MCF 10A (cell line): Measurements from ENCODE around the gene SPRYD4. TPM values are rescaled to one million over a fixed set of nuclear protein-coding genes. Genes with fewer than 3 reads are reported as not detected.
A peak's percentile ranks its signal among the peaks of the same experiment; 100 is the strongest.
"Not testable (repeated sequence)": the region's sequence is repeated elsewhere in the genome, so short reads cannot be mapped to it uniquely, and the experiment has no call there.

Experiments
- BruUV-seq: library from RNA; stranded (reverse); fragments of 400-500 nt; replicated peaks from 2 replicates; lab custom pipeline; 2021; lab: Mats Ljungman, UMichigan
- CTCF ChIA-PET: fragments of 300-600 bp; sonication (Branson Sonifier 250); formaldehyde crosslinking; extraction: SDS; loops from one replicate; lab custom pipeline; 2021; ENCODE audit warnings: antibody characterized with exemption, inconsistent platforms; lab: Yijun Ruan, JAX
- POLR2A ChIA-PET: fragments of 300-600, 350-650 bp; sonication (Branson Sonifier 250); formaldehyde crosslinking; extraction: SDS; loops from one replicate; lab custom pipeline; 2020; ENCODE audit warnings: antibody characterized with exemption, inconsistent platforms; lab: Yijun Ruan, JAX
- DNase-seq: peaks from one replicate; pipeline ENCODE4 v3.0.0-alpha.2; 2018; ENCODE audit not compliant: unreplicated experiment
- H3K27ac Mint-ChIP-seq: one replicate; pipeline ENCODE4 v1.8.0; 2022; ENCODE audit warnings: mild to moderate bottlenecking, low read depth, mixed read lengths; ENCODE audit not compliant: unreplicated experiment
- H3K27me3 Mint-ChIP-seq: one replicate; pipeline ENCODE4 v1.8.0; 2022; ENCODE audit warnings: mixed read lengths; ENCODE audit not compliant: insufficient read depth, unreplicated experiment
- H3K36me3 Mint-ChIP-seq: one replicate; pipeline ENCODE4 v1.8.0; 2022; ENCODE audit warnings: mild to moderate bottlenecking, moderate library complexity, mixed read lengths; ENCODE audit not compliant: insufficient read depth, unreplicated experiment
- H3K4me1 Mint-ChIP-seq: one replicate; pipeline ENCODE4 v1.8.0; 2022; ENCODE audit warnings: mixed read lengths; ENCODE audit not compliant: insufficient read depth, unreplicated experiment
- H3K4me3 Mint-ChIP-seq: one replicate; pipeline ENCODE4 v1.8.0; 2022; ENCODE audit warnings: mild to moderate bottlenecking, moderate library complexity, mixed read lengths; ENCODE audit not compliant: unreplicated experiment
- H3K9me3 Mint-ChIP-seq: one replicate; pipeline ENCODE4 v1.8.0; 2022; ENCODE audit warnings: mixed read lengths; ENCODE audit not compliant: unreplicated experiment
- CTCF ChIP-seq: fragments of 200-600 bp; IDR thresholded peaks from one replicate; pipeline ENCODE4 v1.8.0; 2022; ENCODE audit warnings: antibody characterized with exemption, mild to moderate bottlenecking; ENCODE audit not compliant: unreplicated experiment
- intact Hi-C: fragments of 100-400 bp; cut with micrococcal nuclease; formaldehyde crosslinking; loops from 2 replicates; pipeline ENCODE4 v1.14.1; 2022
- total RNA-seq: library from RNA; stranded (reverse); gene quantifications from 2 replicates; pipeline ENCODE4 v1.2.3, GENCODE V29; 2022

SPRYD4 gene
- total RNA-seq, 1 experiment from 2014 or later, result 3.9 TPM

- H3K36me3 Mint-ChIP-seq, result no peaks in the 10 kb centered on the region
- peak; percentile 86 for DNase-seq
- H3K4me1 Mint-ChIP-seq, result peaks cover 11% of the 10 kb centered on the region
- TF ChIP-seq CTCF, result no peak
- CTCF ChIA-PET, result interaction anchor here (0.6 kb wide), 1 partner anchor 113 kb away, joined by 4 read pairs; no protein-coding TSS in a partner anchor
- peak within 1 kb of the TSS; percentile 37 for H3K27ac Mint-ChIP-seq
- no peaks in the 10 kb centered on the region for H3K27me3 Mint-ChIP-seq
- intact Hi-C loops, result no loop called here
- H3K4me3 Mint-ChIP-seq, result peak within 1 kb of the TSS; percentile 89
- no TSS peak for BruUV-seq
- POLR2A ChIA-PET, result interaction anchor here (0.7 to 1.9 kb wide), 14 partner anchors 8 to 266 kb away, joined by 3 to 19 read pairs (median 4); partner anchors contain the start of genes CNPY2, RBMS2, RNF41 and SPRYD4
- no peaks in the 10 kb centered on the region for H3K9me3 Mint-ChIP-seq
Observed at GRCh38 chr12:56488041-56488955, 19.9 kb downstream of the SPRYD4 start, which contains the start of gene GLS2. GLS2 (minus strand) TSS chr12:56488161; CDS start chr12:56488118, 43 bp downstream.

GRCh38 chr12:56490360-56490759 is 22.0 kb downstream of the SPRYD4 start:
- H3K27me3 Mint-ChIP-seq, result no peaks in the 10 kb centered on the region
- POLR2A ChIA-PET, result interaction anchor here (0.6 to 1.6 kb wide), 4 partner anchors 21 to 298 kb away, joined by 3 to 4 read pairs (median 4); partner anchors contain the start of gene SPRYD4
- DNase-seq, result no peak
- BruUV-seq, result no TSS peak
- no peaks in the 10 kb centered on the region for H3K9me3 Mint-ChIP-seq
- H3K4me3 Mint-ChIP-seq, result no peak overlapping the region
- peaks cover 11% of the 10 kb centered on the region for H3K4me1 Mint-ChIP-seq
- intact Hi-C loops, result no loop called here
- H3K27ac Mint-ChIP-seq, result no peak overlapping the region
- H3K36me3 Mint-ChIP-seq, result no peaks in the 10 kb centered on the region
- CTCF ChIA-PET, result interaction anchor here (0.5 to 1.8 kb wide), 5 partner anchors 19 to 146 kb away, joined by 3 to 12 read pairs (median 4); no protein-coding TSS in a partner anchor
- TF ChIP-seq CTCF, result no peak

- H3K4me3 Mint-ChIP-seq, intact Hi-C loops, H3K27ac Mint-ChIP-seq, POLR2A ChIA-PET, DNase-seq, H3K27me3 Mint-ChIP-seq, H3K36me3 Mint-ChIP-seq, H3K9me3 Mint-ChIP-seq, BruUV-seq, H3K4me1 Mint-ChIP-seq, CTCF ChIA-PET: not testable (repeated sequence)
Observed at GRCh38 chr12:56493409-56494105, 25.2 kb downstream of the SPRYD4 start.

- DNase-seq, BruUV-seq, H3K9me3 Mint-ChIP-seq, H3K27me3 Mint-ChIP-seq, POLR2A ChIA-PET, H3K4me3 Mint-ChIP-seq, H3K27ac Mint-ChIP-seq, intact Hi-C loops, H3K36me3 Mint-ChIP-seq, CTCF ChIA-PET, H3K4me1 Mint-ChIP-seq: not testable (repeated sequence)
Observed at GRCh38 chr12:56494106-56494415, 25.7 kb downstream of the SPRYD4 start.

- DNase-seq, BruUV-seq, H3K36me3 Mint-ChIP-seq, intact Hi-C loops, CTCF ChIA-PET, H3K4me1 Mint-ChIP-seq, POLR2A ChIA-PET, H3K27ac Mint-ChIP-seq, H3K9me3 Mint-ChIP-seq, H3K27me3 Mint-ChIP-seq, H3K4me3 Mint-ChIP-seq: not testable (repeated sequence)
Observed at GRCh38 chr12:56494481-56494880, 26.1 kb downstream of the SPRYD4 start.
